Measurements from ENCODE around the gene GALM.

The GALM gene

GRCh38 chr2:38691994-38692393, 26.1 kb downstream of the GALM start:
- Histone ChIP-seq H3K9me2 (replicated peaks; ENCODE audit: control insufficient read depth, low read length) (no peaks in the 10 kb centered on the region), H3K9me3 (ENCODE audit: control insufficient read depth, insufficient read depth, low read length) (no peaks in the 10 kb centered on the region), H4K20me1 (ENCODE audit: control insufficient read depth, insufficient read depth, low read depth, low read length) (no peaks in the 10 kb centered on the region), H3K4me2 (ENCODE audit: low read length) (no peak overlapping the region), H3K27ac (ENCODE audit: low read depth, low read length) (no peak overlapping the region), H3K4me3 (ENCODE audit: low read length) (no peak overlapping the region), H3K36me3 (ENCODE audit: control insufficient read depth, low read length) (no peaks in the 10 kb centered on the region), H3K27me3 (ENCODE audit: control insufficient read depth, low read length) (no peaks in the 10 kb centered on the region), H3K79me2 (ENCODE audit: control insufficient read depth, low read length) (no peaks in the 10 kb centered on the region), H3F3A (ENCODE audit: control insufficient read depth, insufficient read depth) (no peaks in the 10 kb centered on the region), H3K4me1 (ENCODE audit: control insufficient read depth, low read length) (0 out of 2 replicates have a peak, but pooled peaks cover 4% of the 10 kb centered on the region)
- TF ChIP-seq EZH2phosphoT487 (IDR thresholded peaks at IDR 0.05; ENCODE audit: borderline replicate concordance, low read length), result no peak
- TF ChIP-seq, protein P1, sequence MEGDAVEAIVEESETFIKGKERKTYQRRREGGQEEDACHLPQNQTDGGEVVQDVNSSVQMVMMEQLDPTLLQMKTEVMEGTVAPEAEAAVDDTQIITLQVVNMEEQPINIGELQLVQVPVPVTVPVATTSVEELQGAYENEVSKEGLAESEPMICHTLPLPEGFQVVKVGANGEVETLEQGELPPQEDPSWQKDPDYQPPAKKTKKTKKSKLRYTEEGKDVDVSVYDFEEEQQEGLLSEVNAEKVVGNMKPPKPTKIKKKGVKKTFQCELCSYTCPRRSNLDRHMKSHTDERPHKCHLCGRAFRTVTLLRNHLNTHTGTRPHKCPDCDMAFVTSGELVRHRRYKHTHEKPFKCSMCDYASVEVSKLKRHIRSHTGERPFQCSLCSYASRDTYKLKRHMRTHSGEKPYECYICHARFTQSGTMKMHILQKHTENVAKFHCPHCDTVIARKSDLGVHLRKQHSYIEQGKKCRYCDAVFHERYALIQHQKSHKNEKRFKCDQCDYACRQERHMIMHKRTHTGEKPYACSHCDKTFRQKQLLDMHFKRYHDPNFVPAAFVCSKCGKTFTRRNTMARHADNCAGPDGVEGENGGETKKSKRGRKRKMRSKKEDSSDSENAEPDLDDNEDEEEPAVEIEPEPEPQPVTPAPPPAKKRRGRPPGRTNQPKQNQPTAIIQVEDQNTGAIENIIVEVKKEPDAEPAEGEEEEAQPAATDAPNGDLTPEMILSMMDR (IDR thresholded peaks at IDR 0.05; ENCODE audit: low read depth, low read length, poor library complexity, severe bottlenecking), result no peak

GRCh38 chr2:38692636-38693318, 26.9 kb downstream of the GALM start:
- Histone ChIP-seq H3K79me2 (ENCODE audit: control insufficient read depth, low read length) (no peaks in the 10 kb centered on the region), H3K4me1 (ENCODE audit: control insufficient read depth, low read length) (0 out of 2 replicates have a peak, but pooled peaks cover 4% of the 10 kb centered on the region), H3K9me2 (replicated peaks; ENCODE audit: control insufficient read depth, low read length) (no peaks in the 10 kb centered on the region), H3K27ac (ENCODE audit: low read depth, low read length) (no peak overlapping the region), H3K36me3 (ENCODE audit: control insufficient read depth, low read length) (no peaks in the 10 kb centered on the region), H3K27me3 (ENCODE audit: control insufficient read depth, low read length) (no peaks in the 10 kb centered on the region), H3K9me3 (ENCODE audit: control insufficient read depth, insufficient read depth, low read length) (no peaks in the 10 kb centered on the region), H3K4me3 (ENCODE audit: low read length) (no peak overlapping the region), H3F3A (ENCODE audit: control insufficient read depth, insufficient read depth) (no peaks in the 10 kb centered on the region), H4K20me1 (ENCODE audit: control insufficient read depth, insufficient read depth, low read depth, low read length) (no peaks in the 10 kb centered on the region), H3K4me2 (ENCODE audit: low read length) (no peak overlapping the region)
- TF ChIP-seq, protein P1 (IDR thresholded peaks at IDR 0.05; ENCODE audit: low read depth, low read length, poor library complexity, severe bottlenecking), result no peak
- TF ChIP-seq EZH2phosphoT487 (IDR thresholded peaks at IDR 0.05; ENCODE audit: borderline replicate concordance, low read length), result no peak

DNA sequence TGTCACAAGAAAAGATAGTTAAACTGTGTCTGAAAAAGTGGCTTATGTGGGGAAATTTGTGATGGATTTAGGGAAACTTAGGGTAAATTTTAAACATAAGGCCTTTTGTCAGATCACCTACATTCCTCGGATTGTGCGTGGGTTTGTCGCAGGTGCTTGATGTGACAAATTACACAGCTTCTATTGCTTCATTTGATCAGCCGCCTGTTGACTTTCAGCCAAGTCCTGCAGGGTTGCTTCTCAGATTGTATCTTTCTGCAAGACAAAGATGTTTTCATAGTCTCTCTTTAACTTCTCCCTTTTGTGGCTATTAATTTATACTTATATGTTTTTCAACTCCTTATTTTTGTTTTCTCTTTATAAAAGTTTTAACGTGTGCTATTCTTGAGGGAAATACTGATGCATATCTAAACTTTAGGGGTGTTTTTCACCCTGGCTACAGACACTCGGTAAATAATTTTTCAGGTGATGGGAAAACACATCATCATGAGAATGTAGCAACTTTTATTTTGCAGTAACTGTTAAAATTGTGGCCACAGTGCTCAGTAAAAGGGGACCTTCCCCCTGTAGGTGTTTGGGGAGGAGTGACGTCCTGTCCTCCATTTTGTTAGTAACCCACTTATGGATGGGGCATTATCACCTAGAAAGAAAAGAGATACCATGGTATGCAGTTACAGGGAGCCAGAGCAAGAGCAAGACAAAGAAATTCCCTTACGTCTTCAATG, 31.4 kb downstream of the GALM start:
- 0 out of 2 replicates have a peak, but pooled peaks cover 4% of the 10 kb centered on the region for H3K4me1 ChIP-seq (ENCODE audit: control insufficient read depth, low read length)
- H3K36me3 ChIP-seq (ENCODE audit: control insufficient read depth, low read length), result no peaks in the 10 kb centered on the region
- H3K9me2 ChIP-seq (replicated peaks; ENCODE audit: control insufficient read depth, low read length), result no peaks in the 10 kb centered on the region
- no peak overlapping the region for H3K27ac ChIP-seq (ENCODE audit: low read depth, low read length)
- TF ChIP-seq, protein P1 (IDR thresholded peaks at IDR 0.05; ENCODE audit: low read depth, low read length, poor library complexity, severe bottlenecking), result no peak
- TF ChIP-seq EZH2phosphoT487 (IDR thresholded peaks at IDR 0.05; ENCODE audit: borderline replicate concordance, low read length), result no peak
- no peaks in the 10 kb centered on the region for H3K79me2 ChIP-seq (ENCODE audit: control insufficient read depth, low read length)
- H3K9me3 ChIP-seq (ENCODE audit: control insufficient read depth, insufficient read depth, low read length), result no peaks in the 10 kb centered on the region
- no peaks in the 10 kb centered on the region for H4K20me1 ChIP-seq (ENCODE audit: control insufficient read depth, insufficient read depth, low read depth, low read length)
- no peak overlapping the region for H3K4me3 ChIP-seq (ENCODE audit: low read length)
- H3K4me2 ChIP-seq (ENCODE audit: low read length), result no peak overlapping the region
- peaks cover 5% of the 10 kb centered on the region for H3K27me3 ChIP-seq (ENCODE audit: control insufficient read depth, low read length)
- H3F3A ChIP-seq (ENCODE audit: control insufficient read depth, insufficient read depth), result no peaks in the 10 kb centered on the region
